ENCODE results near the gene CATSPERB.

- TF ChIP-seq ZSCAN23 (tag by site-specific recombination; IDR thresholded peaks at IDR 0.05) (no peak), ZNF112 (tag by site-specific recombination; IDR thresholded peaks at IDR 0.05) (no peak), ZBTB20 (tag by site-specific recombination; IDR thresholded peaks at IDR 0.05) (no peak), CTCF (tag by site-specific recombination; IDR thresholded peaks at IDR 0.05) (no peak)
These were observed 23.1 kb downstream of the CATSPERB start for GRCh38 chr14:91708795-91709194.

Measured in HEK293 (cell line).